PC-3 (cell line): ENCODE results near the gene C3orf22. TPM values are rescaled to one million over a fixed set of nuclear protein-coding genes. Genes with fewer than 3 reads are reported as not detected.

Source experiments
- ATAC-seq: fragments of 200-7000 bp; cut with Tn5 transposase; 2 replicates; pipeline ENCODE4 v1.9.1; 2020; ENCODE audit warnings: mild to moderate bottlenecking, moderate library complexity
- Bru-seq: library from RNA; stranded (reverse); fragments of 400-500 nt; gene quantifications from one replicate; lab custom pipeline; 2021; lab: Mats Ljungman, UMichigan
- BruChase-seq, 2 experiments: library from RNA; stranded (reverse); fragments of 400-500 nt; gene quantifications; one replicate each; lab custom pipeline; 2021; lab: Mats Ljungman, UMichigan
- BruUV-seq: library from RNA; stranded (reverse); fragments of 400-500 nt; replicated peaks from 2 replicates; lab custom pipeline; 2021; lab: Mats Ljungman, UMichigan
- CTCF ChIA-PET: fragments of 300-600 bp; sonication (Branson Sonifier 250); formaldehyde crosslinking; loops from one replicate; lab custom pipeline; 2022; ENCODE audit warnings: antibody characterized with exemption; lab: Charles Lee
- POLR2A ChIA-PET: fragments of 300-600 bp; sonication (Branson Sonifier 250); formaldehyde crosslinking; loops from one replicate; lab custom pipeline; 2022; ENCODE audit warnings: antibody characterized with exemption; ENCODE audit not compliant: unreplicated experiment; lab: Charles Lee
- DNase-seq: peaks from one replicate; pipeline ENCODE4 v3.0.0-alpha.2; 2015
- H2AFZ ChIP-seq: fragments of 300-600 bp; sonication (generic); 2 replicates; pipeline ENCODE4 v1.6.0; 2016; ENCODE audit warnings: antibody characterized with exemption, low read length
- H3F3A ChIP-seq: fragments of 300-600 bp; sonication (generic); one replicate; pipeline ENCODE4 v1.6.0; 2017; ENCODE audit warnings: antibody characterized with exemption, low read length, control low read depth, mild to moderate bottlenecking; ENCODE audit not compliant: unreplicated experiment
- H3K27ac ChIP-seq: fragments of 300-600 bp; sonication (generic); 2 replicates; pipeline ENCODE4 v1.5.1; 2016; ENCODE audit warnings: mild to moderate bottlenecking, low read length
- H3K27me3 ChIP-seq: fragments of 300-600 bp; sonication (generic); 2 replicates; pipeline ENCODE4 v1.6.1; 2016; ENCODE audit warnings: low read length, mixed read lengths
- H3K36me3 ChIP-seq: fragments of 300-600 bp; sonication (generic); 2 replicates; pipeline ENCODE4 v1.6.1; 2016; ENCODE audit warnings: low read depth, mixed run types, low read length, mixed read lengths
- H3K4me1 ChIP-seq: fragments of 300-600 bp; sonication (generic); 2 replicates; pipeline ENCODE4 v1.5.1; 2016; ENCODE audit warnings: low read length; ENCODE audit not compliant: insufficient read depth
- H3K4me2 ChIP-seq: fragments of 300-600 bp; sonication (generic); 2 replicates; pipeline ENCODE4 v1.6.0; 2016; ENCODE audit warnings: low read length
- H3K4me3 ChIP-seq: fragments of 300-600 bp; sonication (generic); 2 replicates; pipeline ENCODE4 v1.5.1; 2016; ENCODE audit warnings: mild to moderate bottlenecking, low read length, mixed read lengths
- H3K79me2 ChIP-seq: fragments of 300-600 bp; sonication (generic); 2 replicates; pipeline ENCODE4 v1.6.1; 2017; ENCODE audit warnings: low read length, mixed read lengths
- H3K9ac ChIP-seq: fragments of 300-600 bp; sonication (generic); 2 replicates; pipeline ENCODE4 v1.6.0; 2016; ENCODE audit warnings: mild to moderate bottlenecking, low read length
- H3K9me2 ChIP-seq: fragments of 300-600 bp; sonication (generic); replicated peaks from 2 replicates; pipeline ENCODE4 v1.6.1; 2016; ENCODE audit warnings: mixed run types, low read length, mixed read lengths
- H3K9me3 ChIP-seq: fragments of 300-600 bp; sonication (generic); 2 replicates; pipeline ENCODE4 v1.6.1; 2016; ENCODE audit warnings: low read length, mixed read lengths
- H4K20me1 ChIP-seq: fragments of 300-600 bp; sonication (generic); 2 replicates; pipeline ENCODE4 v1.6.1; 2016; ENCODE audit warnings: low read length, mixed read lengths
- CTCF ChIP-seq: fragments of 300-600 bp; sonication (generic); conservative IDR thresholded peaks from 2 replicates; pipeline ENCODE4 v1.5.1; 2017; ENCODE audit warnings: antibody characterized with exemption, low read depth, mild to moderate bottlenecking, low read length
- EZH2 ChIP-seq: fragments of 300-600 bp; sonication (generic); IDR thresholded peaks from one replicate; pipeline ENCODE4 v1.6.1; 2017; ENCODE audit warnings: antibody characterized with exemption, mild to moderate bottlenecking, low read length; ENCODE audit not compliant: unreplicated experiment
- EZH2phosphoT487 ChIP-seq: fragments of 300-600 bp; sonication (generic); IDR thresholded peaks from 2 replicates; pipeline ENCODE4 v1.6.1; 2018; ENCODE audit warnings: mild to moderate bottlenecking, antibody characterized with exemption, low read length, borderline replicate concordance
- intact Hi-C: fragments of 100-400 bp; cut with micrococcal nuclease; formaldehyde crosslinking; loops from 2 replicates; pipeline ENCODE4 v1.9.0; 2023
- long read RNA-seq: library from polyadenylated mRNA; unstranded; transcript quantifications from one replicate; pipeline ENCODE4 v2.0.0, GENCODE V29; 2021; ENCODE audit not compliant: unreplicated experiment
- total RNA-seq: library from RNA; depleted of rRNA; stranded (reverse); fragments of >200 nt; gene quantifications from 2 replicates; pipeline ENCODE4 v1.2.3, GENCODE V29; 2014; rRNA removed

Gene C3orf22
- total RNA-seq (not detected in 2 replicates), Bru-seq, nascent RNA (not detected), BruChase-seq, experiment 1, labeled RNA remaining after a 6-hour chase (percentile 24 among the genes with signal in this experiment), BruChase-seq, experiment 2, labeled RNA remaining after a 2-hour chase (percentile 24 among the genes with signal in this experiment)
- long read RNA-seq, result 0 reads

- no peaks in the 10 kb centered on the region for H3K36me3 ChIP-seq
- H3K79me2 ChIP-seq, result no peaks in the 10 kb centered on the region
- no peaks in the 10 kb centered on the region for H3K9me2 ChIP-seq
- no peaks in the 10 kb centered on the region for H3K4me1 ChIP-seq
- no peaks in the 10 kb centered on the region for H3F3A ChIP-seq
- H3K9ac ChIP-seq, result no peak within 1 kb of the TSS
- H3K9me3 ChIP-seq, result no peaks in the 10 kb centered on the region
- H3K4me3 ChIP-seq, result no peak within 1 kb of the TSS
- no peaks in the 10 kb centered on the region for H4K20me1 ChIP-seq
- no TSS peak for BruUV-seq
- no peak within 1 kb of the TSS for H3K27ac ChIP-seq
- no peak within 1 kb of the TSS for H3K4me2 ChIP-seq
- intact Hi-C loops, result no loop called here
- no peak for DNase-seq
- POLR2A ChIA-PET, result no interaction called here
- H3K27me3 ChIP-seq, result peaks cover 15% of the 10 kb centered on the region
- CTCF ChIA-PET, result no interaction called here
- TF ChIP-seq EZH2phosphoT487, result no peak
- TF ChIP-seq CTCF, result no peak
- no peak for TF ChIP-seq EZH2
- no peak within 1 kb of the TSS for H2AFZ ChIP-seq
- ATAC-seq, result no peak
Observed at GRCh38 chr3:126558336-126559071, at the start of gene C3orf22. TSS of gene C3orf22 (minus strand) at chr3:126558932. CDS start at chr3:126553390, 5,542 bp downstream.

- Histone ChIP-seq H2AFZ (no peak overlapping the region), H3K9me3 (no peaks in the 10 kb centered on the region), H3K4me2 (no peak overlapping the region), H3K79me2 (no peaks in the 10 kb centered on the region), H3K36me3 (no peaks in the 10 kb centered on the region), H3K9me2 (no peaks in the 10 kb centered on the region), H3K9ac (no peak overlapping the region), H3K27me3 (no peaks in the 10 kb centered on the region), H3F3A (no peaks in the 10 kb centered on the region), H3K4me3 (no peak overlapping the region), H3K27ac (no peak overlapping the region), H4K20me1 (no peaks in the 10 kb centered on the region), H3K4me1 (peaks cover 11% of the 10 kb centered on the region)
- intact Hi-C loops, result no loop called here
- BruUV-seq, result no TSS peak
- DNase-seq (peak; percentile 43), ATAC-seq (peak; percentile 91)
- ChIA-PET CTCF (no interaction called here), POLR2A (no interaction called here)
- TF ChIP-seq EZH2phosphoT487, result no peak
- TF ChIP-seq EZH2, result no peak
- TF ChIP-seq CTCF, result no peak
Observed at GRCh38 chr3:126607214-126607908, 48.6 kb upstream of the C3orf22 start.
